ENCODE measurements around the gene DLEC1. TPM values are rescaled to one million over a fixed set of nuclear protein-coding genes. Genes with fewer than 3 reads are reported as not detected.

The DLEC1 gene
- polyA plus RNA-seq, 4 donors = 0.19 to 1.5 (median 0.85) TPM

- WGBS, 3 donors = 84 to 90% (median 87%) methylated on average over 3 of the region's 3 CpGs
- H3K36me3 ChIP-seq (ENCODE audit: control insufficient read depth in 3 of 3, insufficient read depth in 2 of 3, low read depth in 1 of 3, low read length in 3 of 3) = no peaks in the 10 kb centered on the region
- no peak overlapping the region for H3K27ac ChIP-seq (ENCODE audit: low read depth in 1 of 3, low read length in 2 of 3)
- FAIRE-seq (no peak), DNase-seq (no peak)
- H3K4me1 ChIP-seq (ENCODE audit: control insufficient read depth in 3 of 3, insufficient read depth in 2 of 3, low read depth in 1 of 3, low read length in 2 of 3) = no peaks in the 10 kb centered on the region
- no peaks in the 10 kb centered on the region for H3K9me3 ChIP-seq (ENCODE audit: control insufficient read depth in 2 of 2, insufficient read depth in 1 of 2, low read depth in 1 of 2, low read length in 1 of 2)
- no peaks in the 10 kb centered on the region for H3K27me3 ChIP-seq (ENCODE audit: control insufficient read depth in 3 of 3, insufficient read depth in 3 of 3, low read length in 3 of 3)
- H3K4me3 ChIP-seq (ENCODE audit: low read depth in 1 of 3, low read length in 3 of 3) = no peak overlapping the region
Observed at GRCh38 chr3:38090453-38090852, 51.4 kb downstream of the DLEC1 start.

- H3K36me3 ChIP-seq (ENCODE audit: control insufficient read depth in 3 of 3, insufficient read depth in 2 of 3, low read depth in 1 of 3, low read length in 3 of 3) = no peaks in the 10 kb centered on the region
- no peak for DNase-seq
- H3K4me3 ChIP-seq (ENCODE audit: low read depth in 1 of 3, low read length in 3 of 3) = no peak overlapping the region
- no peaks in the 10 kb centered on the region for H3K4me1 ChIP-seq (ENCODE audit: control insufficient read depth in 3 of 3, insufficient read depth in 2 of 3, low read depth in 1 of 3, low read length in 2 of 3)
- H3K27me3 ChIP-seq (ENCODE audit: control insufficient read depth in 3 of 3, insufficient read depth in 3 of 3, low read length in 3 of 3) = peaks cover 0 to under 1% (median 0%) of the 10 kb centered on the region in 3 donors
- no peaks in the 10 kb centered on the region for H3K9me3 ChIP-seq (ENCODE audit: control insufficient read depth in 2 of 2, insufficient read depth in 1 of 2, low read depth in 1 of 2, low read length in 1 of 2)
- 76 to 84% (median 78%) methylated on average over 3 of the region's 3 CpGs for WGBS, 3 donors
- no peak for FAIRE-seq
- no peak overlapping the region for H3K27ac ChIP-seq (ENCODE audit: low read depth in 1 of 3, low read length in 2 of 3)
Observed at GRCh38 chr3:38094999-38095398, 56.0 kb downstream of the DLEC1 start.

- FAIRE-seq (no peak), DNase-seq (no peak)
- Histone ChIP-seq H3K27me3 (ENCODE audit: control insufficient read depth in 3 of 3, insufficient read depth in 3 of 3, low read length in 3 of 3) (peaks cover 0 to 3% (median 0%) of the 10 kb centered on the region in 3 donors), H3K9me3 (ENCODE audit: control insufficient read depth in 2 of 2, insufficient read depth in 1 of 2, low read depth in 1 of 2, low read length in 1 of 2) (no peaks in the 10 kb centered on the region), H3K36me3 (ENCODE audit: control insufficient read depth in 3 of 3, insufficient read depth in 2 of 3, low read depth in 1 of 3, low read length in 3 of 3) (no peaks in the 10 kb centered on the region), H3K4me1 (ENCODE audit: control insufficient read depth in 3 of 3, insufficient read depth in 2 of 3, low read depth in 1 of 3, low read length in 2 of 3) (no peaks in the 10 kb centered on the region), H3K27ac (ENCODE audit: low read depth in 1 of 3, low read length in 2 of 3) (no peak overlapping the region), H3K4me3 (ENCODE audit: low read depth in 1 of 3, low read length in 3 of 3) (no peak overlapping the region)
- WGBS, 3 donors = 84 to 88% (median 85%) methylated on average over 6 of the region's 6 CpGs
Observed at GRCh38 chr3:38095669-38096483, 56.9 kb downstream of the DLEC1 start.

DNA sequence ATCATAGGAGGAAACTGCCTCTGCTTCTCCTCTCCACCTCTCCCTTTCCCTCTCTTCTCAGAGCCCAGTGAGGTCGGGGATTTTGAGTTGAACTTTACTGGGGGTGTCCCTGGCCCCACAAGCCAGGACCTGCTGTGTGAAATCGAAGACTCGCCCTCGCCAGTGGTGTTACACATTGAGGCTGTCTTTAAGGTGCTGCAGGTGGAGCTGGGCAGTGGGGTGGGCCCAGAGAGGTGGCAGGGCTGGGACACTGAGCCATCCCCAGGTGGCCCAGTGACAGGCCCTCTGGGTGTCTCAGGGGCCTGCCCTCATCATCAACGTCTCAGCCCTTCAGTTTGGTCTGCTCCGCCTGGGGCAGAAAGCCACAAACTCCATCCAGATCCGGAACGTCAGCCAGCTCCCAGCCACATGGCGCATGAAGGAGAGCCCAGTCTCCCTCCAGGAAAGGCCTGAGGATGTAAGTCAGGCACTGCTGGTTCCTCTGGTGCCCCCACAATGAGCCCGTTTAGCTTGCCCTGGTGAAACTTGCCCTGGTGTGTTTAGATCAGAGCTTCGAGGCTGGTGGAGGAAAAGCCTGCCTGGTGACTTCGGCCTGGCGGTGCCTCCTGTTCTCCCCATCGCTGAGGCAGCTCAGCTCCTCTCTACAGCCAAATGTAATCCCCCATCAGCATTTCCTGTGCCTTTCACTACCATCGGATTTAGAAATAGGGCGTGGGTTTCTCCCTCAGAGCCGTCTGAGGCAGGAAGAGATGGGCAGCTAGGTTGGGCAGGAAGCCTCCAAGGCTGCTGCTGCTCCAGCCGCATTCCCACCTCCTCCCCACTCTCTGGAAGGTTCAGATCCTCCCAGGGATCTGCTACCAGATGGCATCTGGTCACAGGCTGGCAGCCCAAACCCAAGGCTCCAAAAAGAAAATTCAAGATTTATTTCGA, 58.7 kb downstream of the DLEC1 start:
- no peak for DNase-seq
- H3K4me1 ChIP-seq (ENCODE audit: control insufficient read depth in 3 of 3, insufficient read depth in 2 of 3, low read depth in 1 of 3, low read length in 2 of 3) = no peaks in the 10 kb centered on the region
- H3K27ac ChIP-seq (ENCODE audit: low read depth in 1 of 3, low read length in 2 of 3) = no peak overlapping the region
- 78 to 83% (median 79%) methylated on average over 19 of the region's 19 CpGs for WGBS, 3 donors
- no peaks in the 10 kb centered on the region for H3K9me3 ChIP-seq (ENCODE audit: control insufficient read depth in 2 of 2, insufficient read depth in 1 of 2, low read depth in 1 of 2, low read length in 1 of 2)
- H3K36me3 ChIP-seq (ENCODE audit: control insufficient read depth in 3 of 3, insufficient read depth in 2 of 3, low read depth in 1 of 3, low read length in 3 of 3) = no peaks in the 10 kb centered on the region
- no peak overlapping the region for H3K4me3 ChIP-seq (ENCODE audit: low read depth in 1 of 3, low read length in 3 of 3)
- peaks cover 0 to 3% (median 0%) of the 10 kb centered on the region in 3 donors for H3K27me3 ChIP-seq (ENCODE audit: control insufficient read depth in 3 of 3, insufficient read depth in 3 of 3, low read length in 3 of 3)
- FAIRE-seq = no peak

DNA sequence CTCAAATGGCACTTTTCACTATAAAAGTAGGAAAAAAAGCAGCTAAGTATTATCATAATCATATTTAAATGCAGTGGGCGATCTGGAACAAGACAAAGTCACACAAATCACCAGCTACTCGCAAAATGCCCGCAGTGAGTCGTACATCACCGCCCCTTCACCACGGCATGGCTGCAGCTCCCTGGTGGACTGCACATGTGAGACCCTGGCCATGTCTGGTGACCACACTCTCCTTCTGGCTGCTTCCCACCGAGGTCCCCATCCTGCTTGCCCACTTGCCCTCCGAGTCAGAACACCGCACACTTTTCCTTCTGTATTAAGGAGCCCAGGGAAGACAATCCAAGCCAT, 59.3 kb downstream of the DLEC1 start:
- no peak overlapping the region for H3K27ac ChIP-seq (ENCODE audit: low read depth in 1 of 3, low read length in 2 of 3)
- H3K9me3 ChIP-seq (ENCODE audit: control insufficient read depth in 2 of 2, insufficient read depth in 1 of 2, low read depth in 1 of 2, low read length in 1 of 2) = no peaks in the 10 kb centered on the region
- DNase-seq (no peak), FAIRE-seq (no peak)
- H3K36me3 ChIP-seq (ENCODE audit: control insufficient read depth in 3 of 3, insufficient read depth in 2 of 3, low read depth in 1 of 3, low read length in 3 of 3) = no peaks in the 10 kb centered on the region
- H3K4me3 ChIP-seq (ENCODE audit: low read depth in 1 of 3, low read length in 3 of 3) = no peak overlapping the region
- peaks cover 0 to 3% (median 0%) of the 10 kb centered on the region in 3 donors for H3K27me3 ChIP-seq (ENCODE audit: control insufficient read depth in 3 of 3, insufficient read depth in 3 of 3, low read length in 3 of 3)
- H3K4me1 ChIP-seq (ENCODE audit: control insufficient read depth in 3 of 3, insufficient read depth in 2 of 3, low read depth in 1 of 3, low read length in 2 of 3) = no peaks in the 10 kb centered on the region
- 86 to 90% (median 88%) methylated on average over 9 of the region's 9 CpGs for WGBS, 3 donors

GRCh38 chr3:38099518-38099917, 60.5 kb downstream of the DLEC1 start:
- FAIRE-seq (no peak), DNase-seq (no peak)
- Histone ChIP-seq H3K9me3 (ENCODE audit: control insufficient read depth in 2 of 2, insufficient read depth in 1 of 2, low read depth in 1 of 2, low read length in 1 of 2) (no peaks in the 10 kb centered on the region), H3K36me3 (ENCODE audit: control insufficient read depth in 3 of 3, insufficient read depth in 2 of 3, low read depth in 1 of 3, low read length in 3 of 3) (no peaks in the 10 kb centered on the region), H3K4me3 (ENCODE audit: low read depth in 1 of 3, low read length in 3 of 3) (no peak overlapping the region), H3K4me1 (ENCODE audit: control insufficient read depth in 3 of 3, insufficient read depth in 2 of 3, low read depth in 1 of 3, low read length in 2 of 3) (no peaks in the 10 kb centered on the region), H3K27ac (ENCODE audit: low read depth in 1 of 3, low read length in 2 of 3) (no peak overlapping the region), H3K27me3 (ENCODE audit: control insufficient read depth in 3 of 3, insufficient read depth in 3 of 3, low read length in 3 of 3) (peaks cover 0 to 3% (median 0%) of the 10 kb centered on the region in 3 donors)
- WGBS, 3 donors = 35 to 51% (median 38%) methylated on average over 3 to 5 of the region's 5 CpGs

DNA sequence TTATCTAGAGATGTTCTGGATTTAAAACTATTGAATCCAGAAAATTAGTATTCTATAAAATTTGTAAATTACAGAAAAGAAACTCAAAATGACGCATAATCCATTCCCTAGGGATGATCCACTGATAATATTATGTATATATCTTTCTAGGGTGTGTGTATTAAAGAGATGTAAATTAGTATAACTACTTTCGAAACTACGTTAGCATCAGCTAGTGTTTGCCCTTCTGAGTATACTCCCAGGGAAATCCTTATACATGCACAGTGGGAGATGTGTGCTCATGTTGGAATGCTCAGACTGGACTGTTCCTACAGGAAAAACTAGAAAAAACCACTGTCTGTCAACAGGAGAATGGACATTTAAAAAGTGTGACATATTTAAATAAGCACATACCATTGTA, 61.5 kb downstream of the DLEC1 start:
- no peak for DNase-seq
- Histone ChIP-seq H3K36me3 (ENCODE audit: control insufficient read depth in 3 of 3, insufficient read depth in 2 of 3, low read depth in 1 of 3, low read length in 3 of 3) (no peaks in the 10 kb centered on the region), H3K27me3 (ENCODE audit: control insufficient read depth in 3 of 3, insufficient read depth in 3 of 3, low read length in 3 of 3) (peaks cover 0 to 3% (median 0%) of the 10 kb centered on the region in 3 donors), H3K4me1 (ENCODE audit: control insufficient read depth in 3 of 3, insufficient read depth in 2 of 3, low read depth in 1 of 3, low read length in 2 of 3) (no peaks in the 10 kb centered on the region), H3K27ac (ENCODE audit: low read depth in 1 of 3, low read length in 2 of 3) (no peak overlapping the region), H3K9me3 (ENCODE audit: control insufficient read depth in 2 of 2, insufficient read depth in 1 of 2, low read depth in 1 of 2, low read length in 1 of 2) (no peaks in the 10 kb centered on the region), H3K4me3 (ENCODE audit: low read depth in 1 of 3, low read length in 3 of 3) (no peak overlapping the region)
- no peak for FAIRE-seq
- WGBS, 3 donors = 79 to 90% (median 85%) methylated on average over 3 of the region's 3 CpGs

- Histone ChIP-seq H3K4me3 (ENCODE audit: low read depth in 1 of 3, low read length in 3 of 3) (no peak overlapping the region), H3K9me3 (ENCODE audit: control insufficient read depth in 2 of 2, insufficient read depth in 1 of 2, low read depth in 1 of 2, low read length in 1 of 2) (no peaks in the 10 kb centered on the region), H3K4me1 (ENCODE audit: control insufficient read depth in 3 of 3, insufficient read depth in 2 of 3, low read depth in 1 of 3, low read length in 2 of 3) (no peaks in the 10 kb centered on the region), H3K27ac (ENCODE audit: low read depth in 1 of 3, low read length in 2 of 3) (no peak overlapping the region), H3K27me3 (ENCODE audit: control insufficient read depth in 3 of 3, insufficient read depth in 3 of 3, low read length in 3 of 3) (peaks cover 0 to 3% (median 0%) of the 10 kb centered on the region in 3 donors), H3K36me3 (ENCODE audit: control insufficient read depth in 3 of 3, insufficient read depth in 2 of 3, low read depth in 1 of 3, low read length in 3 of 3) (no peaks in the 10 kb centered on the region)
- DNase-seq (no peak), FAIRE-seq (no peak)
- 78 to 87% (median 87%) methylated on average over 6 of the region's 6 CpGs for WGBS, 3 donors
Observed at GRCh38 chr3:38101811-38102443, 62.9 kb downstream of the DLEC1 start.
